C4-2B (cell line): ENCODE measurements around the gene RGP1.

ENCODE experiments used
- ZFX ChIP-seq: fragments of 450-650 bp; IDR thresholded peaks from 2 replicates; pipeline ENCODE4 v1.6.1; 2017
- TF ChIP-seq, protein P1 (sequence below): fragments of 450-650 bp; conservative IDR thresholded peaks from 2 replicates; pipeline ENCODE4 v1.5.1; 2017; ENCODE audit warnings: mild to moderate bottlenecking

- TF ChIP-seq, protein P1, sequence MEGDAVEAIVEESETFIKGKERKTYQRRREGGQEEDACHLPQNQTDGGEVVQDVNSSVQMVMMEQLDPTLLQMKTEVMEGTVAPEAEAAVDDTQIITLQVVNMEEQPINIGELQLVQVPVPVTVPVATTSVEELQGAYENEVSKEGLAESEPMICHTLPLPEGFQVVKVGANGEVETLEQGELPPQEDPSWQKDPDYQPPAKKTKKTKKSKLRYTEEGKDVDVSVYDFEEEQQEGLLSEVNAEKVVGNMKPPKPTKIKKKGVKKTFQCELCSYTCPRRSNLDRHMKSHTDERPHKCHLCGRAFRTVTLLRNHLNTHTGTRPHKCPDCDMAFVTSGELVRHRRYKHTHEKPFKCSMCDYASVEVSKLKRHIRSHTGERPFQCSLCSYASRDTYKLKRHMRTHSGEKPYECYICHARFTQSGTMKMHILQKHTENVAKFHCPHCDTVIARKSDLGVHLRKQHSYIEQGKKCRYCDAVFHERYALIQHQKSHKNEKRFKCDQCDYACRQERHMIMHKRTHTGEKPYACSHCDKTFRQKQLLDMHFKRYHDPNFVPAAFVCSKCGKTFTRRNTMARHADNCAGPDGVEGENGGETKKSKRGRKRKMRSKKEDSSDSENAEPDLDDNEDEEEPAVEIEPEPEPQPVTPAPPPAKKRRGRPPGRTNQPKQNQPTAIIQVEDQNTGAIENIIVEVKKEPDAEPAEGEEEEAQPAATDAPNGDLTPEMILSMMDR: no peak
- TF ChIP-seq ZFX: no peak
These were observed 34.4 kb upstream of the RGP1 start for GRCh38 chr9:35714579-35715252.
